Panc1 (cell line): ENCODE results near the gene EDN2.

Experiments used
- POLR2AphosphoS5 ChIP-seq: IDR thresholded peaks from 2 replicates; pipeline ENCODE4 v1.6.1; 2012; ENCODE audit warnings: mild to moderate bottlenecking, low read depth, low read length, moderate library complexity
- REST ChIP-seq, 2 experiments: IDR thresholded peaks; 2 replicates each; pipeline ENCODE4 v1.6.1; 2011 to 2012; ENCODE audit warnings: low read depth in 2 of 2, control low read depth in 1 of 2, low read length in 1 of 2, mild to moderate bottlenecking in 1 of 2, moderate library complexity in 1 of 2; ENCODE audit not compliant: insufficient read depth in 1 of 2
- SIN3A ChIP-seq: IDR thresholded peaks from 2 replicates; pipeline ENCODE4 v1.6.1; 2012; ENCODE audit warnings: low read depth, mild to moderate bottlenecking, low read length, moderate library complexity, borderline replicate concordance; ENCODE audit not compliant: insufficient read depth
- TCF7L2 ChIP-seq: IDR thresholded peaks from 2 replicates; pipeline ENCODE4 v1.6.1; 2011; ENCODE audit warnings: mild to moderate bottlenecking, low read depth, low read length, inconsistent platforms
- TF ChIP-seq, protein P1 (sequence below): fragments of 450-650 bp; IDR thresholded peaks from 2 replicates; pipeline ENCODE4 v1.5.1; 2017; ENCODE audit warnings: mild to moderate bottlenecking

DNA sequence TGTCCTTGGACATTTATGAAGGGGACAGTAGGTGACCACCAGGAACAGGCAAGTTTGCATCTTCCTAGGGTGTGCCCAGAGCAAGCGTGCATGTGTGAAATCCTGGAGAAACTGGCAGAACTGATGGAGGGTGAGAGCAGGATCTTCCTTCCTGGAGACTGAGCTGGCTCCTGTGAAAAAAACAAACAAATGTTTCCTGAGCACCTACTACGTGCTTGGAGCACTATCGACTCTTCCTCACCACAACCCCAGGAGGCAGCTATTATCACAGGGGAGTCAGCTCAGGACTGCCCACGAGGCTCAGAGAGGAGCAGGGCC, 1.5 kb upstream of the EDN2 start:
- TF ChIP-seq, protein P1, sequence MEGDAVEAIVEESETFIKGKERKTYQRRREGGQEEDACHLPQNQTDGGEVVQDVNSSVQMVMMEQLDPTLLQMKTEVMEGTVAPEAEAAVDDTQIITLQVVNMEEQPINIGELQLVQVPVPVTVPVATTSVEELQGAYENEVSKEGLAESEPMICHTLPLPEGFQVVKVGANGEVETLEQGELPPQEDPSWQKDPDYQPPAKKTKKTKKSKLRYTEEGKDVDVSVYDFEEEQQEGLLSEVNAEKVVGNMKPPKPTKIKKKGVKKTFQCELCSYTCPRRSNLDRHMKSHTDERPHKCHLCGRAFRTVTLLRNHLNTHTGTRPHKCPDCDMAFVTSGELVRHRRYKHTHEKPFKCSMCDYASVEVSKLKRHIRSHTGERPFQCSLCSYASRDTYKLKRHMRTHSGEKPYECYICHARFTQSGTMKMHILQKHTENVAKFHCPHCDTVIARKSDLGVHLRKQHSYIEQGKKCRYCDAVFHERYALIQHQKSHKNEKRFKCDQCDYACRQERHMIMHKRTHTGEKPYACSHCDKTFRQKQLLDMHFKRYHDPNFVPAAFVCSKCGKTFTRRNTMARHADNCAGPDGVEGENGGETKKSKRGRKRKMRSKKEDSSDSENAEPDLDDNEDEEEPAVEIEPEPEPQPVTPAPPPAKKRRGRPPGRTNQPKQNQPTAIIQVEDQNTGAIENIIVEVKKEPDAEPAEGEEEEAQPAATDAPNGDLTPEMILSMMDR, result no peak
- TF ChIP-seq REST (IDR thresholded peaks at IDR 0.05; ENCODE audit: insufficient read depth in 1 of 2, low read depth in 2 of 2, low read length in 1 of 2) (no peak), POLR2AphosphoS5 (no peak), TCF7L2 (no peak), SIN3A (no peak)
